Measurements from ENCODE around the gene MAPK4.

GRCh38 chr18:50649821-50650220, 89.9 kb downstream of the MAPK4 start:
- TF ChIP-seq CTCF (IDR thresholded peaks at IDR 0.05; ENCODE audit: low read length) (no peak), EZH2 (IDR thresholded peaks at IDR 0.05; ENCODE audit: borderline replicate concordance, low read length) (no peak)
